ENCODE results near the gene DIAPH2.

DNA sequence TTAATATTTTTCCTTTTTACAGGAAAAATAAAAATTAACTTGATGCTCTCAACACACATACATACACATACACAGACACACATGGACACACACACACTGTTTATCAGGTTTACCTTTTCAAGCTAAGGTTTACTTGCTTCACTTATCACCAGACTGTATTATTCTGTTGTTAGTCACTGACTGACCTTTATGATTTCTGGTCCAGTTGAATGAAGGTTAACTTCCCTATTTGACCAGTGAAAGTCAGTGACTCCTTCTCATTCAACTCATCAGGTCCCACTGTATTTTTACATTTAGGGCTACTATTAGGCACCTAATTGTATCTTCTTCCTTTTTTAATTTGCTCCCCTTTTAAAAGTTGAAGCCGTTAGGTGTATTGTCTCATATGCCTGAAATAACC is 16.0 kb downstream of the DIAPH2 start:
- TF ChIP-seq, protein P1, sequence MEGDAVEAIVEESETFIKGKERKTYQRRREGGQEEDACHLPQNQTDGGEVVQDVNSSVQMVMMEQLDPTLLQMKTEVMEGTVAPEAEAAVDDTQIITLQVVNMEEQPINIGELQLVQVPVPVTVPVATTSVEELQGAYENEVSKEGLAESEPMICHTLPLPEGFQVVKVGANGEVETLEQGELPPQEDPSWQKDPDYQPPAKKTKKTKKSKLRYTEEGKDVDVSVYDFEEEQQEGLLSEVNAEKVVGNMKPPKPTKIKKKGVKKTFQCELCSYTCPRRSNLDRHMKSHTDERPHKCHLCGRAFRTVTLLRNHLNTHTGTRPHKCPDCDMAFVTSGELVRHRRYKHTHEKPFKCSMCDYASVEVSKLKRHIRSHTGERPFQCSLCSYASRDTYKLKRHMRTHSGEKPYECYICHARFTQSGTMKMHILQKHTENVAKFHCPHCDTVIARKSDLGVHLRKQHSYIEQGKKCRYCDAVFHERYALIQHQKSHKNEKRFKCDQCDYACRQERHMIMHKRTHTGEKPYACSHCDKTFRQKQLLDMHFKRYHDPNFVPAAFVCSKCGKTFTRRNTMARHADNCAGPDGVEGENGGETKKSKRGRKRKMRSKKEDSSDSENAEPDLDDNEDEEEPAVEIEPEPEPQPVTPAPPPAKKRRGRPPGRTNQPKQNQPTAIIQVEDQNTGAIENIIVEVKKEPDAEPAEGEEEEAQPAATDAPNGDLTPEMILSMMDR (IDR thresholded peaks at IDR 0.05): no peak
- no peak for TF ChIP-seq POLR2A (IDR thresholded peaks at IDR 0.05)
